Measurements from ENCODE around the gene ZNF205.

Gene ZNF205

GRCh38 chr16:3155181-3155580 is 42.8 kb downstream of the ZNF205 start:
- Histone ChIP-seq H3K27ac (no peak overlapping the region), H3K9ac (no peak overlapping the region), H3K4me3 (ENCODE audit: low read depth, low read length) (no peak overlapping the region), H3K4me1 (no peaks in the 10 kb centered on the region), H2AFZ (no peak overlapping the region), H3K9me3 (ENCODE audit: control insufficient read depth, low read length) (no peaks in the 10 kb centered on the region), H3K36me3 (ENCODE audit: control insufficient read depth, insufficient read depth, low read length) (no peaks in the 10 kb centered on the region), H3K4me2 (ENCODE audit: low read length) (no peak overlapping the region), H3K27me3 (ENCODE audit: control insufficient read depth, insufficient read depth, low read length) (no peaks in the 10 kb centered on the region), H3K79me2 (no peaks in the 10 kb centered on the region)
- no peak for TF ChIP-seq CTCF (IDR thresholded peaks at IDR 0.05)

GRCh38 chr16:3155972-3156371 is 43.6 kb downstream of the ZNF205 start:
- H3K4me3 ChIP-seq (ENCODE audit: low read depth, low read length), result no peak overlapping the region
- no peaks in the 10 kb centered on the region for H3K36me3 ChIP-seq (ENCODE audit: control insufficient read depth, insufficient read depth, low read length)
- H2AFZ ChIP-seq, result no peak overlapping the region
- no peaks in the 10 kb centered on the region for H3K27me3 ChIP-seq (ENCODE audit: control insufficient read depth, insufficient read depth, low read length)
- H3K4me2 ChIP-seq (ENCODE audit: low read length), result no peak overlapping the region
- no peaks in the 10 kb centered on the region for H3K4me1 ChIP-seq
- no peaks in the 10 kb centered on the region for H3K79me2 ChIP-seq
- no peak for TF ChIP-seq CTCF (IDR thresholded peaks at IDR 0.05)
- H3K9ac ChIP-seq, result no peak overlapping the region
- no peaks in the 10 kb centered on the region for H3K9me3 ChIP-seq (ENCODE audit: control insufficient read depth, low read length)
- no peak overlapping the region for H3K27ac ChIP-seq

GRCh38 chr16:3157229-3158025 is 45.0 kb downstream of the ZNF205 start:
- Histone ChIP-seq H3K4me2 (ENCODE audit: low read length) (peak overlapping the region; percentile 86), H3K9ac (no peak overlapping the region), H3K27me3 (ENCODE audit: control insufficient read depth, insufficient read depth, low read length) (no peaks in the 10 kb centered on the region), H3K4me3 (ENCODE audit: low read depth, low read length) (peak overlapping the region; percentile 90), H3K79me2 (no peaks in the 10 kb centered on the region), H3K4me1 (no peaks in the 10 kb centered on the region), H2AFZ (peak overlapping the region; percentile 91), H3K36me3 (ENCODE audit: control insufficient read depth, insufficient read depth, low read length) (no peaks in the 10 kb centered on the region), H3K27ac (peak overlapping the region; percentile 71), H3K9me3 (ENCODE audit: control insufficient read depth, low read length) (no peaks in the 10 kb centered on the region)
- TF ChIP-seq CTCF (IDR thresholded peaks at IDR 0.05), result no peak

GRCh38 chr16:3158026-3158509 is 45.7 kb downstream of the ZNF205 start:
- peak overlapping the region; percentile 71 for H3K27ac ChIP-seq
- peak overlapping the region; percentile 29 for H3K9ac ChIP-seq
- no peaks in the 10 kb centered on the region for H3K9me3 ChIP-seq (ENCODE audit: control insufficient read depth, low read length)
- H3K36me3 ChIP-seq (ENCODE audit: control insufficient read depth, insufficient read depth, low read length), result no peaks in the 10 kb centered on the region
- H3K79me2 ChIP-seq, result no peaks in the 10 kb centered on the region
- H3K27me3 ChIP-seq (ENCODE audit: control insufficient read depth, insufficient read depth, low read length), result no peaks in the 10 kb centered on the region
- H3K4me3 ChIP-seq (ENCODE audit: low read depth, low read length), result peak overlapping the region; percentile 90
- H3K4me2 ChIP-seq (ENCODE audit: low read length), result peak overlapping the region; percentile 86
- no peaks in the 10 kb centered on the region for H3K4me1 ChIP-seq
- peak overlapping the region; percentile 91 for H2AFZ ChIP-seq
- no peak for TF ChIP-seq CTCF (IDR thresholded peaks at IDR 0.05)

All from parathyroid adenoma (tissue), 2 donors.